HS-5 (cell line): ENCODE measurements around the gene SFTPA1.
"Not testable (repeated sequence)": the region's sequence is repeated elsewhere in the genome, so short reads cannot be mapped to it uniquely, and the experiment has no call there.

ENCODE experiments used
- DNase-seq: peaks from one replicate; pipeline ENCODE4 v3.0.0-alpha.2; 2012; ENCODE audit warnings: low read depth

Gene SFTPA1

GRCh38 chr10:79610601-79611191 lies at the start of gene SFTPA1:
Gene SFTPA1, plus strand, starts transcription at chr10:79610939. Its CDS starts 887 bp downstream, at chr10:79611826.
- no peak for DNase-seq

DNA sequence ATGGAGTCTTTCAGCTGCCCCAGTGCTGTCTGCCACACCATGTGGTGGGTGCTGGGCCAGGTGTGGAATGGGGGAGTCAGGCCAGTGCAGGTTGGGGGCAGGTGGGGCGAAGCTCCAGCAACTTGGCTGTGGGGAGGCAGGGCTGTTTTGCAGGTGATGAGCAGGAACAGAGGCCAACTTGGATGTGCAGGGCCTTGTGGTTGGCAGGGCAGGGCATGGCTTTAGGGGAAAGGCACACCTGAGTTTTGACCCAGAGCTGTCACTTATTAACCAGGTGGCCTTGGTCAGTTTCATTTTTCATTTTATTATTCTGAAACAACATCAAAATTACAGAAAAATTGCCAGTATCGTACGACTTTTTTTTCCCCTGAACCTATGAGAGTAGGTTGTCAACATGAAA lies 49.5 kb upstream of the SFTPA1 start:
- DNase-seq: no peak

GRCh38 chr10:79562135-79562756 lies 48.5 kb upstream of the SFTPA1 start:
- peak; percentile 22 for DNase-seq

DNA sequence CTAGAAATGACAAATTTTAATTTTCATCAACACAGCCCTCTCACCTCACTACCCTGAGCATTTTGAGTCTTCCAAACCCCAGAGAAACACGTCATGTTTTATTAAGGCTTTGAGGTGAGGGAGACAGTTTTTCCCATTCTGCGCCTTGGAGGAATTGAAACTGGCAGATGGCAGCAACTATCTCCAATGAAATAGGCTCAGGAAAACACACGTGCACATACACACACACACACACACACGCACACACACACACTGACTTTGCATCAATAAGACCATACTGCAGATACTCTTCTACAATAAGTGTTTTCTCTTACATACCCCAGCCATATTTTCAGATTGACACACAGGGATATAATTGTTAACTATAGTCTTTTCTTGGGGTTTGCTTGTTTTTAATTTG lies 47.3 kb upstream of the SFTPA1 start:
- DNase-seq: no peak

DNA sequence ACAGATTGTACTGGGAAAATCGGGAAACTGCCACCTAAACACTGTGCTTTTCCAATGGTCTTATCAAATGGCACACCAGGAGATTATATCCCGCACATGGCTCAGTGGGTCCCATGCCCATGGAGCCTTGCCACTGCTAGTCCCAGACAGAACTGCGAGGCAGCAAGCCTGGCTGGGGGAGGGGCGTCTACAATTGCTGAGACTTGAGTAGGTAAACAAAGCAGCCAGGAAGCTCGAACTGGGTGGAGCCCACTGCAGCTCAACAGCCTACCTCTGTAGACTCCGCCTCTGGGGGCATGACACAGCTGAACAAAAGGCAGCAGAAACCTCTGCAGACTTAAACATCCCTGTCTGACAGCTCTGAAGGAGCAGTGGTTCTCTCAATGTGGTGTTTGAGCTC lies 40.1 kb upstream of the SFTPA1 start:
- DNase-seq: not testable (repeated sequence)

GRCh38 chr10:79579361-79579760 lies 31.4 kb upstream of the SFTPA1 start:
- DNase-seq: no peak

- DNase-seq: no peak
Observed at GRCh38 chr10:79581044-79581443, 29.7 kb upstream of the SFTPA1 start.

GRCh38 chr10:79582096-79582495 lies 28.6 kb upstream of the SFTPA1 start:
- DNase-seq: no peak

DNA sequence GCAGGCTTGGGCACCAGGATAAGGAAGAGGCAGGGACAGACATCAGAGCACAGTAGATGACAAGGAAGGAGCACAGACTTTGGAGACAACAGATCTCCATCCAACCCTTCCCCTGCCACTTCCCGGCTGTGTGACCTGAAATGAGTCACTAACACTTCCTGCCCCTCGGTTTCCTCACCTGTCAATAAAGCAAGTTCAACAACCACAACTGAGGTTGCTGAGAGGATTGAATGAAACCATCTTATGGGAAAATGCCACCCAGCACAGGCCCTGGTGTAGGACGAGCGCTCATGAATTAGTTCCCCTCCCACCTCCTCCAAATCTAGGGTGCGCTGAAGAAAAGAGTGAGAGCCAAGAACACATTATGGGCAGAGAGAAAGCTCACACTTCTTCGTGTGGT lies 27.8 kb upstream of the SFTPA1 start:
- DNase-seq: not testable (repeated sequence)

- DNase-seq: no peak
Observed at GRCh38 chr10:79583488-79584024, 27.2 kb upstream of the SFTPA1 start.

DNA sequence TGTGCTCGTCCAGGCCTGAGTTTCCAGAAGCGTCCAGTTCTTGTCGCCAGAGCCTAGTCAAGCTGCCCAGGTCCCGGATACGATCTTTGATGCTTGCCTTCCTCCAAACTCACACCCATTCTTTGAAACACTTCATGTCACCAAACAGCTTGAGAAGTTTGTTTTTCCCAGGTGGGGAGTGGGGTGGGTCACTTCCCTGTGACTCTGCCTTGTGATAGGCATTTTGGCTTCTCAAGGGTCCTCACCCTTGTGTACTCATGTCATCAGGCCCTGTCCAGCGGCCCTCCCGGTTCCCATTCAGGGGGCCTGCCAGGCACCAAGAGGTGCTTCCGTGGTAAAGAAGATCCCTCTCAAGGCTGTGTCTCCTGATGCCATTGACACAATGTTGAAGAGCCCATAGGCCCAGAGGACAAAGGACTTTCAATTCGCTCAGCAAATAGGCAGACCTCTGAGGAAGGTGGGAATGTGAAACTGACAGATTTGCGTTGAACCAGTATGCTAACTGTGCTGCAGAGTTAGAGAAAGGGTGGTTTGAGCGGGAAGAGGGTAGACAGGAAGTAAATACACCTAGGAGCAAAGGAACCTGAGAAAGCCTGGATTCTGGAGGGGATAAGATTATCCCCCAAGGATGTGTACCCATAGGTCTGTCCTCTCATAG lies 24.7 kb upstream of the SFTPA1 start:
- no peak for DNase-seq

- no peak for DNase-seq
Observed at GRCh38 chr10:79586933-79587332, 23.8 kb upstream of the SFTPA1 start.

DNA sequence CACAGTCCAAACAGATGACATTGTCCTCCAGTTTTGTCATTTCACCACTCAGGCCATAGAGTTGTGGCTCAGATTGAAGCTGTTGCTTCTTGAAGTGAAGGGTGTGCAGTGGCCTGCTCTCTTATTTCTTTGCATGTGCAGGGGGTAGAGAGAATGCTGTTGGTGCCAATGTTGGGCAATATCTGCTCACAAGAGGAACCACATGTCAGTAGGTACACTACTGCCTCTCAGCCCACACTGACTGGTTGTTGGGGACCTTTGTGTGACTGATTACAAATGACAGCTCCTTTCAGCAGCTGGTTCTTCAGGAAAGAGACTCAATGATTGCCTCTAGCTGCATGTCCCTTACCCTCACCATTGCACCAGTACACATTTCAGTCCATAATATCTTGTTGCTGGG lies 21.9 kb upstream of the SFTPA1 start:
- DNase-seq: no peak

GRCh38 chr10:79593377-79593776 lies 17.4 kb upstream of the SFTPA1 start:
- no peak for DNase-seq

DNA sequence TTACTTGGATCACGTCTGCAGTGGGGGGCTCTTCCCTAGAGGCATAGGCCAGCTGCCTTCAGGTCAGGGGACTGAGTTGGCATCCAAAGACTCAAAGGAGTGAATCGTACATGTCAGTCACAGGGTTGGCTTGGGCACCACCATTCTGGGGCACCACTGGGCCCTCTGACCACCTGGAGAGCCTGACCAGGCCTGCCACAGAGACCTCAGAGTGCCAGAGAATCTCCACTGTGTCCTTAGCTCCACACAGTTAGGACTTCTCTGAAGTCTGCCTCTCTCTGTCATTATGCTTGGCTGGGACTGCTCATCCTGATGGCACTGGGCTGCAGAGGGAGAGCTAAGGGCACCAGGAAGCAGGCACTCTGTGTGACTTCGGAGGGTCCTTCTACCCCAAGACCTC lies 16.2 kb upstream of the SFTPA1 start:
- not testable (repeated sequence) for DNase-seq

DNA sequence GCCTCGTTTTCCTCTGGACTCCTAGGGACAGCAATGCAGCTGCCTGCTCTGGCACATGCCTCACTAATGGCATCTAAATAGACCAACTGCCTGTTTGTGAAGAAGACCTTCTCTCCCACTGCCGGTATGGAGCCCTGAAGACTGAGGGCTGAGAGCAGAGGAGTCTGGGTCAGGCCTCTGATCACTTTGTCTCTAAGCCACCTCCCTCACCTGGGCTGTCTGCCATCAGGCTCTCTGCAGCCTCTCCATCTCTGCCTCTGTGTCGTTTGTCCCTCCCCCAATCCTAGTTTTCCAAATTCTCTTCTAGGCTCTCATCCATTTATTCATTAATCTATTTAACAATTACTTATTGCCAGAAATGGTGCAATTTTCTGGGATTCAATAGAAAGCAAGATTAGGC lies 15.2 kb upstream of the SFTPA1 start:
- DNase-seq: no peak

DNA sequence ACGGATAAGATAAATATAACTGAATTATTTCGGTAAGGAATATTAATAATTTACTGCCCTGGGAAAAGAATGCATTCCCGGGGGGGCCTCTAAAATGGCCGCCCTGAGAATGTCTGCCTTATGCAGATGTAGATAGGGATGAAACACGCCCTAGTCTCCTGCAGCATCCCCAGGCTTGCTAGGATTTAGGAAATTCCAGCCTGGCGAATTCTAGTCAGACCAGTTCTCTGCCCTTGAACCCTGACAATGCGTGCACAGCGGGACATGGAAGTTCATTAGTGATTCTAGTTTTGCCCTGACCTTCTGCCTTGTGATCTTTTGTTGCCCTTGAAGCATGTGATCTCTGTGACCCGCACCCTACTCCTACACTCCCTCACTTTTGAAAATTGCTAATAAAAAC lies 11.1 kb upstream of the SFTPA1 start:
- not testable (repeated sequence) for DNase-seq

GRCh38 chr10:79601939-79602338 lies 8.8 kb upstream of the SFTPA1 start:
- DNase-seq: no peak

DNA sequence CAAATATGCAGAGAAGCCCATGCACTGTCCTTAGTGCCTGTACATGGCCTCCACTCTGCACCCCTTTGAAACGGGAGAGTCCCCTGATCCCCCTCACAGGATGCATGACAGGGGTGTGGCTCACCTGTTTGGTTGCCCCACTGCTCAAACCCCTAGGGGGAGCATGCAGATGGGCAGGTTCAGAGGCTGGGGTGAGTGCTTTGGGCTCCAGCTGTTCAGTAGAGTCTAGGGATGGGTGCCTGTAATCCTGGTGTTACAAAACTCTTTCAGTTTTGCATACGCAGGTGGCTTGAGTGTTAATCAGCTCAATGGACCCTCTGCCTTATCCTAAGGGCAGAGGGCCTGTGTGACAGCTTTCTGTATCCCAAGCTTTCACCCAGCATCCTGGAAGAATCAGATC lies 7.8 kb upstream of the SFTPA1 start:
- no peak for DNase-seq

GRCh38 chr10:79604294-79604693 lies 6.4 kb upstream of the SFTPA1 start:
- no peak for DNase-seq

DNA sequence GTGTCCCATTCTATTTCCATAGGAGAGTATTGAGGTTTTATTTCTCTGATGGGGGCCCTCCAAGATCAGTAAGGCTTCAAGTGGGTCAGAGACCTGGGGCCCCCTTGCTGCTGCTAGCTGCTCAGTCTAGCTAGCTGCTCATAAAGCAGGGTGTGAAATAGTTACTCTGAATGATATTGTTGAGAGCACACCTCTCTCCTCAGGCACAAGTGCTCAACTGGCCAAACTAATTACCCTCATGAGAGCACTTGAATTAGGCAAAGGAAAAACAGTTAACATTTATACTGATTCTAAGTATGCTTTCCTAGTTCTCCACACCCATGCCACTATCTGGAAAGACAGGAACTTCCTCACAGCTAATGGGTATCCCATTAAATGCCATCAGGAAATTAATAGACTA lies 5.4 kb upstream of the SFTPA1 start:
- DNase-seq: no peak

DNA sequence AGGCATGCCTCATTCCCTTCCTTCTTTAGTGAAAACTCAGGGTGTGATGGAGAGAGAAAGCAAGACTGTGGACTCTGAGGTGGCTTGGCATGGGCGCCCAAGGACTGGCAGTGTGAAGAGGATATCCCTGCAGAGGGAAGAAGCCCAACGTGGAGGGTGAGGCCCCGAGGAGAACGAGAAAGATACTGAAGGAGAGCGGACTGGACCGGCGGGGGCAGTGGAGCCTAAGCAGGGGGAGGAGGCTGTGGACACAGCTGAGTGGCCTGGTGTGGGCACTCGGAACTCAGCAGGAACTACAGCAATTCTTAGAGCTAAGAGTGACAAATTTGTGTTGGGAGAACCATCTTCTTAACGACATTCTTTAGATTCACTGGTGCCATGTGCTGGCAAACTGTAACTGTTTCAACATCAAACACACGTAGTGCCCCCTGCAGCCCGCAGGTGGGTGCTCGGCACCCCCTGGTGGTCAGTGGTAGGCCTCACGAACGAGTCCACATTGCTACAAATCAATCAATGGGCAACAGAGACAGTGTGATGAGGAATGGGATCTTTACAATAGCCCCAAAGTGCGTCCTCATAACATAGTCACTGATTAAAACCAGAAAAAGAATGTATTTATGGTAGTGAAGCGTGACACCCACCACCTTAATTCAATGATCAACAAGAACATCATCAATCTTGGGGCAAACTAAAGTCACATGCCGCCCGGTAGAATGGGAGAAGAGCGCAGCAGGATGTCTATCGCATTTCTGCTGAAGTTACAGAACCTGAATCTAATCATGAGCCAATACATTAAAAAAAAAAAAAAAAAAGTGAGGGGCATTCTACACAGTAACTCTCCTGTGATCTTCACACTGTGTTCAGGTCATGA lies 2.0 kb upstream of the SFTPA1 start:
- no peak for DNase-seq
